Activated CD4-positive, alpha-beta T cell treated with anti-CD3 and anti-CD28 coated beads for 4 hours (primary cell): Measurements from ENCODE around the gene NPC1.
"Not testable (repeated sequence)": the region's sequence is repeated elsewhere in the genome, so short reads cannot be mapped to it uniquely, and the experiment has no call there.

ENCODE experiments used
- DNase-seq, 2 donors: peaks; one replicate each; pipeline ENCODE4 v3.0.0-alpha.2; 2020

The NPC1 gene

GRCh38 chr18:23586249-23587196 lies at the start of gene NPC1:
NPC1 (minus strand) TSS chr18:23586506; CDS start chr18:23586343, 163 bp downstream.
- peak; percentile 90 to 92 for DNase-seq

- no peak for DNase-seq
These were observed 49.7 kb upstream of the NPC1 start for GRCh38 chr18:23636071-23636399.

- DNase-seq = no peak
These were observed 49.2 kb upstream of the NPC1 start for GRCh38 chr18:23635283-23636070.

GRCh38 chr18:23634692-23635091 lies 48.4 kb upstream of the NPC1 start:
- no peak for DNase-seq

GRCh38 chr18:23632615-23633014 lies 46.3 kb upstream of the NPC1 start:
- no peak for DNase-seq

GRCh38 chr18:23631746-23632145 lies 45.4 kb upstream of the NPC1 start:
- DNase-seq = no peak

GRCh38 chr18:23631312-23631711 lies 45.0 kb upstream of the NPC1 start:
- DNase-seq = no peak

- no peak for DNase-seq
These were observed 43.2 kb upstream of the NPC1 start for GRCh38 chr18:23629444-23629946.

GRCh38 chr18:23627970-23628369 lies 41.7 kb upstream of the NPC1 start:
- no peak for DNase-seq

GRCh38 chr18:23627321-23627720 lies 41.0 kb upstream of the NPC1 start:
- no peak for DNase-seq

DNA sequence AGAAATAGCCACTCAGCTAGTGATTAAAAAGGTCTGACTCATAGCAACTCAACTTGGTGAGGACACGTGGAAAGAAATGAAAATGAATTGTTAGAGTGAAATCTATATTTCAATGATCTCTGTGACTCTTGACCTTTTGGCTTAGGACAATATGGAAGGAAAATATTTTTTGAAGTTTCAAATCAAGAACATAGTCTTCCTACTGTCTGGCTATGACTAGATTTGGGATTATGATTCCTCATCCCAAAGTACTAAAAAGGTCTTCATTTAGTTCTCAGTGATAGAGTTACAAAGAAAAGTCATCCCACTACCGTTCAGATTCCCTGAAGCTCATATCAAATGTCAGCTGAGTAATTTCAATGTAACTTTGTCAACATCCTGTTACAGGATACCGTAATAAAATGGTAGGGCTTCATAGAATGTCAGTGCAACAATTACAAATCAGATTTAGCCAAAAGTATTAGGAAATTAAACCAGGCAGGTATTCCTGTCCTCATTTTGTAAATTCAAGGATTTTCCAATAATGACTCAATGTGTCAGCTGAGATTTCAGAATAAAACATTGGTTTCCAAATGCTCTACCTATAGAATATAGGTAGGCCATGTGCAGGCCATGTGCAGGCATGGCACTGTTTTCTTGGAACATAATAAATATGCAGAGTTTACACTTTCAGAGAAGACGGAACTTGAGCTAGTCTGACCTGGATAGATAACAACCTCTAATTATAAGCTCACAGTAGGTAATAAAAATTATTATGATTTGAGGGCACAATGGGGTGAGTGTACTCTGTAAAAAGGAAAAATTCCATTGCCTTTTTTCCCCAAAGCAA lies 40.4 kb upstream of the NPC1 start:
- no peak for DNase-seq

DNA sequence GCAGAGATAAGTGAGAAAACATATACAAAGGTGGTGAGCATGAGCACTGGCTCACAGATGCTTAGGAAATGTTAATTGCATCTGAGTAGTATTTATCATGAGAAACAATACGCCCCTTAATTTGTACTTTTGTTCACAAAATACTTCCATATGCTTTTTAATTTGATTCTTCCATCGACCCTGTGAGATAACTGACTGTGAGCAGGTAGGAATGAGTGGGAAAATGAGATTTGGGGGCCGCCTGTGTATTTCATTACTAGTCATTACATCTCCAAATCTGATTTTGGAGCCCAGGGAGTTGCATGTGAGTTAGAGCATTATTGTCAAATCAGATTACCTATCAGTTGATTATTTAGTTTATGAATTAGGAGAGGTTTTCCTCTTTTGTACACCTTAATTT lies 36.7 kb upstream of the NPC1 start:
- no peak for DNase-seq

- no peak for DNase-seq
These were observed 33.1 kb upstream of the NPC1 start for GRCh38 chr18:23619388-23619881.

GRCh38 chr18:23618862-23619387 lies 32.6 kb upstream of the NPC1 start:
- no peak for DNase-seq

DNA sequence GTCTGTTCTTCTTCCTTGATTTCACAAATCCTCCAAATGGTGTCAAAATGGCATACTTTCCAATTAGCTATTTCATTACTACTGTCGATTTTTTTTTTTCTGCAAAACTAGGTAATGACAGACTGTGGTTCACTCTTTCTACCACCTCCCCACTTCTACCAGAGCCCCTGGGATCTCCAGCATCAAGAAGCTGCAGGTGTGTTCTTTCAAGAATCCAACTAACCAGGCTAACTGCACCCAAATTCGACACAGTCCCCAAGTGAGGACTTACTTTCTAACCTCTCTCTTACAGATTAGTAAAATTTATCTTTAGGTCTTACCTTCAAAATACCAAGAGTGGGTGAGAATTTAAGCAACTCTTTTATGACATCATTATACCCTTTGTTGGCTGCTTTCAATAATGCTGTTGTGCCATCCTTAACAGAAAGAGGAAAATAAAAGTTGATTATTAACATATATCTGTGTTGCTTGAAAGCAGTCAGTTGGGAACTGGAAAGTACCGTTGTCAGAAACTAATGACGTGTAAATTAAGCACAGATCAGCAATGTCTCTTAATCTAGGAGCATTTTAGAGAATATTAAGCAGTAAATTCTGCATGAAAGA lies 31.2 kb upstream of the NPC1 start:
- no peak for DNase-seq

- DNase-seq = no peak
These were observed 30.0 kb upstream of the NPC1 start for GRCh38 chr18:23616258-23616657.

GRCh38 chr18:23614891-23615290 lies 28.6 kb upstream of the NPC1 start:
- no peak for DNase-seq

- no peak for DNase-seq
These were observed 28.1 kb upstream of the NPC1 start for GRCh38 chr18:23614413-23614812.

DNA sequence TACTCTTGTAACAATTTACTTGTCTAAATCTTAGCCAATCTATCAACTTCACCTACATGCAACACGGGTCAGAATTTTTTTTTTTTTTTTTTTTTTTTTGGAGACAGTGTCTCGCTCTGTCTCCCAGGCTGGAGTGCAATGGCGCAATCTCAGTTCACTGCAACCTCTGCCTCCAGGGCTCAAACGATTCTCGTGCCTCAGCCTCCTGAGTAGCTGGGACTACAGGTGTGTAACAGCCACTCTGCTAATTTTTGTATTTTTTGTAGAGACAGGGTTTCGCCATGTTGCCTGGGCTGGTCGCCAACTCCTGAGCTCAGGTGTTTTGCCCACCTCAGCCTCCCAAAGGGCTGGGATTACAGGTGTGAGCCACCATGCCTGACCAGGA lies 26.8 kb upstream of the NPC1 start:
- DNase-seq = not testable (repeated sequence)

DNA sequence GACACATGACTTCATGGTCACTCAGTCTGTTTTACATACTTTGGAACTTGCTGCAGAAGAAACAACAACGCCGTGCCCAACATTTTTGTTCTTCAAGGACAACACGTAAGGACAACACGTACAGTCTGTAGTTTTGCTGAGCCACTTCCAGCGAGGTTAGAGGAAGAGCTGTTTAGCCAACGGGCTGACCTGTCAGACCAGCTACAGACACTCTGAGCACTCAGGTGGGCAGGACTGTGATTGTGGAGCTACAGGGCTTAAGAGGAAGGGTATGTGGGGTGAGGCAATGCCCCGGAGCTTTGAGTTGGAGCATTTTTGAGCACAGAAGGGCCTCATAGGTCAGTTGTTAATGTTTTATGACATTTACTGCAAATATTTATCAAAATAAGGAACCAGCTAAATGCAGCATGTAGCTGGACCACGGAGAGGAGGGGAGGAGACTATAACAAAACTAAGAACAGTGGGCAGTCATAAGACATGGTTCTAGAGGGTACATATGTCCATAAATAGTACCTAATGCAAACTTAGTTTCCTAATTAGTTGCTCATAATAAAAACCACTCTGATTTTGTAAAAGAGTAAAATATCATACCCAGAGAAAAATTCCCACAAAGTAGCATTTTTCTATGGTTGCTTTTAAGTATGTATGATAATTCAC lies 26.3 kb upstream of the NPC1 start:
- no peak for DNase-seq

DNA sequence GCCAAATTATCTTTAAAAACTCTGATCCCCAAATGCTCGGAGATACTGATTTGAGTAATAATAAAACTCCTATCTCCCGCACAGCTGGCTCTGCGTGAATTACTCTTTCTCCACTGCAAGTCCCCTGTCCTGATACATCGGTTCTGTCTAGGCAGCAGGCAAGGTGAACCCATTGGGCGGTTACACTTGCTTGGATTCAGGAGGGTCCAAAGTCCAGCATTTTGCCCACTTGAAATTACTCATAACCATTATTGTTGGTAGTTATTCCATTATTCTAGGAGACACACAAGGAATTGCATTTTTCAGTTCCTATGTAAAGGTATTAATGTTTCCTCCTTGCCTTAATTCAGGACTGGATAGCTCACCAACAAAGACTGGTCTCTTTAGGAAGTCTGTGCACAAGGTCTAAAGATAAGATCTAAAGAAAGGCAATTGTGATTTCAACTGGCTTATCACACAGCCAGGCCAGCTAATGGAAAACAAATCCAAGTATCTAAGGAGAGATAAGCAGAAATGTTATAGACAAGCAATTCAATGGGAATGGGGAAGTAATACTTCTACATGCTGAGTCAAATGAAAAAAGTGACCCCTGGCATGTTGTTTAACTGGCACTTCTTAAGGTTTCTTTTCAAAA lies 23.2 kb upstream of the NPC1 start:
- DNase-seq = no peak
